OCI-M2 (cell line): ENCODE results near the gene YTHDC2.
"Not testable (repeated sequence)": the region's sequence is repeated elsewhere in the genome, so short reads cannot be mapped to it uniquely, and the experiment has no call there.

Experiments used
- DNase-seq: peaks from one replicate; lab custom pipeline; 2025; ENCODE audit not compliant: unreplicated experiment; lab: John Stamatoyannopoulos, UW

The YTHDC2 gene

DNA sequence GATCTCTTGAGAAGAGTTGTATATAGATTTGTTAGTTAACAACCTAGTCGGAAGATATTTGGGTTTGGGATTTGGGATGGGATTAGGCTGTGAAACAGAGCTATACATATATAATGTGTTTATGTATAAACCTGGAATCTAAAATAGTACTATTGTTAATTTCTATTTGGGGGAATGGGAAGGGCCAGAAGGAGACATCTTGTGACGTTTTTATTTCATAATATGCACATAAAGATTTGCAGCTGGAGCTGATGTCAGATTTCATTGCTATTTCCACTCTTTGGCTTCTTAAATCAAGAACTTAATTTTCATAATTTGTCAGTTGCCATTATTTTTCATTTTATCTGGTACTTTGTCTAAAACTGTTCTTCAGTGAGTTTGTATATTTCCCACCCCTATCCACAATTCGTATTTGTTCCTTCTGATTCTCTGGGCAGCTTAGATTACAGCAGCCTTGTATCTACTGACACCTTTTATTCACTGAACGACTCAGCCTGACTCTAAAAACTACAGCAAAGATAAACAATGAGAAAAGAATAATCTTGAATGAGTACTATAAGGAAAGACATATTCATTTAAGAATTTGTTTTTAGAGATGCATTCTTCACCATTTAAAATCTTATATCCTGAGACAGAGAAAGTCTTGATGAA lies 86.9 kb downstream of the YTHDC2 start:
- no peak for DNase-seq

DNA sequence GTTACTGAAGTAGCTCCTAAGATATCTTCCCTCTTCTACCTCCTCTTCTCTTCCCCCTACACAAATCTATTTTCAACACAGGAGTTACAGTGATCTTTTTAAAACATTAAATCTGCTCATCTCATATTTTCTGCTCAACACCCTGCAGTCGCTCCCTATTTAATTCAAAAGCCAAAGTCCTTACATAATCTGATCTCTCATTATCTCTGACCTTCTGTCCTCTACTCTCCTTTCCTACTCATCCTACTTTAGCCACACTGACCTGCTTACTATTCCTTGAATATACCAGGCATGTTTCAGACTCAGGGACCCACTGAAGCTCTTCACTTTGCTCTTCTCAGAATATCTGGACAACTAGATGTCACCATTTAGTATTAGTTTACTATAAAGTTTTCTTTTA lies 87.9 kb downstream of the YTHDC2 start:
- no peak for DNase-seq

- DNase-seq: not testable (repeated sequence)
These were observed 89.8 kb downstream of the YTHDC2 start for GRCh38 chr5:113603246-113603645.

DNA sequence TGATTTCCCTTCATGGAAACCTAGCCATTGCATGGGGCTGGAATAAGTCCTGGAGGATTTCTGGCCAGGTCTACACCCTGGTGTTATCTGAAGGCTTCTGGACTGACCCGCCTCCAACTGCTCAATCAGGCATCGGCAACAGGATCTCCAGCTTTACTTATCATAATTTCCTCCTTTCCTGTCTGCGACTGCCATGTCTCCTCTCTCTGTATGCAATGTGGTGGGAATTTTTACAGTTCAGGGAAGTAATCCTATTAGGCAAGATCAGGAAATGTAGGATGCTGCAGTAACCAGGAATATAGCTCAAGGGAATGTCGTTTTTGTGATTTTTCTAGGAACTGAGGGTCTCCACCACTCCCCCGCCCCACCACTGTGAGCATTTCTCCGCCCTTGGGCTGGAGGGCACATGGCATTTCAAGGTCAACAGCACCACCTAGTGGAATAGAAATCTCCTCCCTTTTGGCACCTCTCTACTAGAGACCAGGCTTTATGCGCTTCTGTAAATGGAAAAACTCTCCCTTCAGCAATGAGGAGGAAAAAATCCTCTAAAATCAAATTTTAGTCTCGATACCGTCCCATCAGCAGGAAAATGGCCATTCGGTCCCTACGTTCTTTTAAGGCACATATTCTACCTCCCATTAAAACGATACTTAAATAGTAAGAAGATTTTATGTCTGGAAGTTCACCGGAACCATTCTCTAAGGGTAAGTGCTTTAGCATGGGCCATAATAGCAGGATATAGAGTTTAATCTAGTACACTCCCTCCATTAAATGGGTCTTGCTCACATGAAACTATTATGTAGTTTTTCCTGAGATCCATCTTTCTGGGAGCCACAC lies 93.0 kb downstream of the YTHDC2 start:
- no peak for DNase-seq

DNA sequence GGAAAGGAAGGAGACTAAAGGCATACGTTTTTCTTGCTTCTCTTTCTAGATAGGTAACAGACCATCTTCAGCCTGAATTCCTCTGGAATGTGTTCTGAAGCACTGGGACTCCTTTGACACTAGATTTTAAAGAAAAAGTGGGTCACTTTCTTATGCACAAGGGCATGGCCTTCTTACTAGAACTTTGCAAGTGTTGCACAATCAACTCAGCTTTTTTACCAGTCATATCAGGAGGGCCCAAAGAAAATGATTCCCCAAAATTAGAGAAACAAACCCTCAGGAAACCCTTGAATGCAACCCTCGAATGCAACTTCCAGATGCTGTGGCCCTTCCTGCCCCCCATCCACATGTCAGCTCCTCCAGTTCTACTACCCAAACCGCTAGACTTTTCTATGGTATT lies 93.9 kb downstream of the YTHDC2 start:
- DNase-seq: no peak

DNA sequence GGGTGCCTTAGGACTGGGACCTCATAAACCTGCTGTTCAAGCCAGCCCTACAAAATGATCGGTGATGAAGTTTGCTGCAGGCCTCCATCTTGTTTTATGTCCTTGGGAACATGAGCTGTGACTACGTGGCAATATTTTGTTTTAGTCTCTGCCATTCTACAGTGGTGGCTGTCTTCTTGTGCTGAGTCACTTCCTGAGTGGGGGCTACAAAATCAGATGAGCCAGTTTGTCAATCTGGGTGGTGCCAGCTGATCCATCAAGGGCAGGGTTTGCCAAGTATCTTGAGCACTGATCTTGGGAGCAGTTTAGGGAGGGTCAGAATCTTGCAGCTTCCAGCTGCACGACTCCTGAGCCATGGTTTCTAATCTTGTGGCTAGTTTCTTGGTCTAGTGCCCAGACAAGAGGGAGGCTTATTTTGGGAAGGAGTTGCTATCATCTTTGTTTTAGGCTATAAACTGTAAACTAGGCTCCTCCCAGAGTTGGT lies 94.7 kb downstream of the YTHDC2 start:
- DNase-seq: no peak

- no peak for DNase-seq
These were observed 98.6 kb downstream of the YTHDC2 start for GRCh38 chr5:113612060-113612496.

DNA sequence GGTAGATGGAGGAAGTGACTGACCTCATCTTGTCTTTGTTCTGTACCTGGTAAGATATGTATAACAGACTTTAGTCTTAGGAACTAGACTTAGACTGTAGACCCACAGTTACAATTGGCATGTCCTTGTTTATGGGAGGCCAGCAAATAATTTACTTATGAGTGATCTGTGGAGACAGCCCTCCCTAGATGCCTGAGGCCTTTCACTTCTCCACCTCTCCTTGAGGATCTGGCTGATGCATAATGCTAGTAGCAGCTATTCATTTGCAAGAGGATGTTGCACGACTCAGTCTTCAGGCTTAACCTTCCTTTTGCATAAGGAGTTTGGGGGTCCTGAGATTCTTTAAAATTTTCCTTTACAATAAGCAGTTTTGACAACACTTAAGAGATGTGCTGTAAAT lies 100.7 kb downstream of the YTHDC2 start:
- DNase-seq: no peak

DNA sequence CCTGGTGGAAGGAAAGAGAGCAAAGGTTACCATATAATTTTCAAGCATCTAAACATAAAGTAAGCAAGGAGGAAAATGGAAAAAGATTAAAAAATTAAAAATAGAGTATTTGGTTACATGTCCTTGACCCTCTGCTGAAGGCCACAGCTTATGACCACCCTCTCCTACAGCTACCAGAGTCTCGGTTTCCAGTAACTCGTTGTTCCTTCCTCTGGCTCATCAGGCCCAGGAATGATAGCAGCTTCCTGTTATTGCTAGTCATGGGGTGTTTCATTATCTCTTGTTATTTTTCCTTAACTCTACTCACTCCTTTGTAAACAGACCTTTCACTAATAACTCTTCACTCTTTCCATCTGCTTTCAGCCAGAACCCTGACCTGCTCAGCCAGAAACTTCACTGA lies 102.2 kb downstream of the YTHDC2 start:
- DNase-seq: no peak

GRCh38 chr5:113617191-113617796 lies 103.8 kb downstream of the YTHDC2 start:
- no peak for DNase-seq

DNA sequence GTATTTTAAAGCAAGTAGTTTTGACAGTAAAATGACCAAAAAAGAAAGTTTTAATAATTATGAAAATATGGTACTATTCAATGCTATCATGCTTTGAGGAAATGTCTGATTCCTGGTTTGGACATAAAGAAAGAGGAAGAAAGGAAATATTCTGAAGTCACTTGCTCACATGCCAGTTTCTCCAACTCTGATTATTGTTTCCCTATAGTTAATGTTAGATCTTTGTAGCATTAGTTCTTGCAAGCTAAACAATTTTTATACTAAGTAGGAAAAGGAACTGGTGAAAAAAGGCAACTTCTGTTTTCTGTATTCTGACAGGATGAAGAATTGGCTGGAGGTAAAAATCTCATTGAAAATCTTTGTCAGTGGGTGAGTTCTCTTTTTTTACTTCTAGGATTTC lies 119.5 kb downstream of the YTHDC2 start:
- DNase-seq: no peak

GRCh38 chr5:113634957-113635356 lies 121.5 kb downstream of the YTHDC2 start:
- no peak for DNase-seq

- DNase-seq: no peak
These were observed 128.2 kb downstream of the YTHDC2 start for GRCh38 chr5:113641715-113642114.
